ENCODE measurements around the gene CTCF.
A peak's percentile ranks its signal among the peaks of the same experiment; 100 is the strongest.

Gene CTCF

DNA sequence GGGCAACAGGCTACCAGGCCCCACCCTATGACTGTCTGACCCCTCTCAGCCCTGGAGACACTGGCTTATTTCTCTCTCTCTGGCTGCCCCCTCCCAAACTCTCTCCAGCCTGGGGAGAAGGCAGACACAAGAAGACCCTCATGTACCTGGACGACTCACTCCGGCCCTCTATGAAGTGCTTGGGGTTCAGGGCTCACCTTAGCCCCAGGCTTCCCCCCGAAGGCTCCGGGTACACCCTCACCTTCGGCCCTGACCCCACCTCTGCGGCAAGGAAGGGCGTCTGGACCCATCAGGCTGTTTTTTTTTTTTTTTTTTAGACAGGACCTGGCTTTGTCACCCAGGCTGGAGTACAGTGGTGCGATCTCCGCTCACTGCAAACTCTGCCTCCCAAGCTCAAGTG is 81.7 kb downstream of the CTCF start:
- Mint-ChIP-seq H3K27me3 (no peaks in the 10 kb centered on the region), H3K4me3 (peak overlapping the region; percentile 78), H3K27ac (no peak overlapping the region), H3K36me3 (no peaks in the 10 kb centered on the region), H3K9me3 (ENCODE audit: low read depth) (no peaks in the 10 kb centered on the region), H3K4me1 (ENCODE audit: low read depth) (peaks cover 6% of the 10 kb centered on the region)

DNA sequence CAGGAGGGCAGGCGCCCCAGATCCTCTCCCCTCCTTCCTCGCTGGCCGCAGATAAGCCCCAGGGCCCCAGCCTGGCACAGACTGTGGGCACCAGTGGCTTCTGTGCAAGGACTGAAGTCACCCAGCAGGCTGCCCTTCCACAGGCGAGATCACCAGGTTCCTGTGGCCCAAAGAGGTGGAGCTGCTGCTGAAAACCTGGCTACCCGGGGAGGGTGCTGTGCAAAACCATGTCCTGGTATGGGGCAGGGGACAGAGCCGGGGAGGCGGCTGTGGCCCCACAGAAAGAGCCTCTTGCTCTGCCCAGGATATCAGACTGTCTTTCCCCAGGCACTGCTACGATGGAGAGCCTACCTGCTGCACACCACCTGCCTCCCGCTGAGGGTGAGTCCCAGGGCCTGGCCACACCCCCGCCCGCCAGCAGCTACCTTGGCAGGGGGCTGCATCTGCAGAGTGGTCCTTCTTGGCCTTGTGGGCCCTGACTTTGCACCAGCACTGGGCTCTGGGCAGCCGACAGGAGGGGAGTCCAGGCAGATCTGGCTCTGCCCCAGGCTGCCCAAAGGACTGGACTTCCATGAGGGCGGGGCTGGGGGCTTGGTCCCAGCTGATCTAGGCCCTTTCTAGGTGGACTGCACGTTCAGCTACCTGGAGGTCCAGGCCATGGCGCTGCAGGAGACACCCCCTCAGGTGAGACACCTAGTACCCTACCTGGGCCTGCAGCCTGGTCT is 83.2 kb downstream of the CTCF start:
- Mint-ChIP-seq H3K27ac (peak overlapping the region; percentile 80), H3K27me3 (no peaks in the 10 kb centered on the region), H3K4me1 (ENCODE audit: low read depth) (peaks cover 6% of the 10 kb centered on the region), H3K4me3 (peak overlapping the region; percentile 86), H3K36me3 (no peaks in the 10 kb centered on the region), H3K9me3 (ENCODE audit: low read depth) (no peaks in the 10 kb centered on the region)

DNA sequence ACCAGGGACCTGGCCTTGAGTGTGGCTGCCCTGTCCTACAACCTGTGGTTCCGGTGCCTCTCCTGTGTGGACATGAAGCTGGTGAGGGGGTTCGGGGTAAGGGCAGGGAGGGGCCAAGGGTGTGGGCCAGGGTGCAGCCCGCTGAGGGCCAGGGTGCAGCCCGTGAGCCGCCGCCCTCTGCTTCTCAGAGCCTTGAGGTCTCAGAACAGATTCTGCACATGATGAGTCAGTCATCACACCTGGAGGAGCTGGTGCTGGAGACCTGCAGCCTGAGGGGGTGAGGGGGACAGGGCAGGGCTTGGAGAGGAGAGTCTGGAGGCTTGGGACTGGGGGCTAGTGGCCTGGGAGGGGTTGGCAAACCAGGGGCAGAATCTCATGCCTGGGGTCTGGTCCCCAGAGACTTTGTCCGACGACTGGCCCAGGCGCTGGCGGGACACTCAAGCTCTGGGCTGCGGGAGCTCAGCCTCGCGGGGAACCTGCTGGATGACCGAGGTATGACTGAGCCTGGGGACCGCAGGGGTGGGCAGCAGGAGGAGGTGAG is 84.9 kb downstream of the CTCF start:
- H3K9me3 Mint-ChIP-seq (ENCODE audit: low read depth) = no peaks in the 10 kb centered on the region
- no peaks in the 10 kb centered on the region for H3K27me3 Mint-ChIP-seq
- peak overlapping the region; percentile 40 for H3K4me3 Mint-ChIP-seq
- H3K27ac Mint-ChIP-seq = no peak overlapping the region
- H3K4me1 Mint-ChIP-seq (ENCODE audit: low read depth) = peaks cover 8% of the 10 kb centered on the region
- H3K36me3 Mint-ChIP-seq = peaks cover 2% of the 10 kb centered on the region

DNA sequence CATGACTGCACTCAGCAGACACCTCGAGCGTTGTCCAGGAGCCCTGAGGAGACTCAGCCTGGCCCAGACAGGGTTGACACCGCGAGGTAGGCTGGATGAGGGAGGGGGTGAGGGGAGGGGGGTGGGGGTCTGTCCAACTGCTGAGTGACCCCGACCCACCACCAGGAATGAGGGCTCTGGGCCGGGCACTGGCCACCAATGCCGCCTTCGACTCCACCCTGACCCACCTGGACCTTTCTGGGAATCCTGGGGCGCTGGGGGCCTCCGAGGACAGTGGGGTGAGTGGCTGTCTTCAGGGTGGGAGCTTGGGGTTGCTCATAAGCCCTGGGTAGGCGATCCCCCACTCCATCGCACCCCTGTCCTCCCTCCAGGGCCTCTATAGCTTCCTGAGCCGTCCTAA is 85.4 kb downstream of the CTCF start:
- no peak overlapping the region for H3K27ac Mint-ChIP-seq
- peaks cover 8% of the 10 kb centered on the region for H3K4me1 Mint-ChIP-seq (ENCODE audit: low read depth)
- peaks cover 2% of the 10 kb centered on the region for H3K36me3 Mint-ChIP-seq

DNA sequence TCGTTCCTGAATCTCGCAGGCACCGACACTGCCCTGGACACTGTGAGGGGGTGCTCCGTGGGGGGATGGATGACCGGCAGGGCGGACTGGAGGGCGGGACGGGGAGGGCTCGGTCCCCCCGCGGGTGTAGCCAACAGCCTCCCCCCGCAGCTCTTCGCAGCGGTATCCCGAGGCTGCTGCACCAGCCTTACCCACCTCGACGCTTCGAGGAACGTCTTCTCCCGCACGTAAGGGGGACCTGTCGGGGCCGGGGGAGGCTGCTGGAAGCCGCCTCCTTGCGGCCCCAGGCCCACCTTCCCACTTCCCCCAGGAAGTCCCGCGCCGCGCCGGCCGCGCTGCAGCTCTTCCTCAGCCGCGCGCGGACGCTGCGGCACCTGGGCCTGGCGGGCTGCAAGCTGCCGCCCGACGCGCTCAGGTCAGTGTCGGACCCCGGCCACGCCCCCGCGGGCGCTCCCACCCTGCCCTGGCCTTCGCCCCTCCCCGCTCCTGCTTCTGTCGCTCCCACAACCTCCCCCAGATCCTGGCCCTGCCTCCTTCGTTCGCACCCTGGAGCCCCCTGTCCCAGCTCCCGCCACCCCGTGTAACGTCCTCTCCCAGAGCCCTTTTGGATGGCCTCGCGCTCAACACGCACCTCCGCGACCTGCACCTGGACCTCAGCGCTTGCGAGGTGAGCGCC is 85.9 kb downstream of the CTCF start:
- Mint-ChIP-seq H3K27me3 (no peaks in the 10 kb centered on the region), H3K4me1 (ENCODE audit: low read depth) (peaks cover 8% of the 10 kb centered on the region), H3K36me3 (peaks cover 2% of the 10 kb centered on the region), H3K4me3 (no peak overlapping the region), H3K27ac (no peak overlapping the region), H3K9me3 (ENCODE audit: low read depth) (no peaks in the 10 kb centered on the region)

More for the DNA sequence above, 85.4 kb downstream of the CTCF start:
- H3K4me3 Mint-ChIP-seq = no peak overlapping the region
- no peaks in the 10 kb centered on the region for H3K9me3 Mint-ChIP-seq (ENCODE audit: low read depth)
- H3K27me3 Mint-ChIP-seq = no peaks in the 10 kb centered on the region

DNA sequence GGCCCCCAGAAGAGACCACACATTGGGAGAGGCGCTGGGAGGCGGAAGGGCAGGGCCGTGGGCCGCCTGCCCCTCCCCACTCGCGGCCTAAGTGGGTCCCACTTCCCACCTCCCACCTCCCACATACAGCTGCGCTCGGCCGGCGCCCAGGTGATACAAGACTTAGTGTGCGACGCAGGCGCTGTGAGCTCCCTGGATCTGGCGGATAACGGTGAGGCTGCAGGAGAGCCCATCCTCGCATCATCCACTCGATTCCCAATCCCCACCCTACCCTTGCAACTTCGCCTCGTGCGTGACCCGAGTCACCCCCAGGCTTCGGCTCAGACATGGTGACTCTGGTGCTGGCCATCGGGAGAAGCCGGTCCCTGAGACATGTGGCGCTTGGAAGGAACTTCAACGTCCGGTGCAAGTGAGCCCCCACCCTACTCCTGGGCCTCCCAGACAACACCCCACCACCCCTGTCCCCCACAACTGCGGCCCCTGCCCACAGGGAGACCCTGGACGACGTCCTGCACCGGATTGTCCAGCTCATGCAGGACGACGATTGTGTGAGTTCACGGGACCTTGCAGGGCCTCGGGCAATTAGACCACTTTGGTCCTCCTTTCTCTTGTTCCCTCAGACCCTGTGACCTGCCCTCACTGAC is 86.6 kb downstream of the CTCF start:
- Mint-ChIP-seq H3K4me1 (ENCODE audit: low read depth) (peaks cover 8% of the 10 kb centered on the region), H3K27me3 (no peaks in the 10 kb centered on the region), H3K9me3 (ENCODE audit: low read depth) (no peaks in the 10 kb centered on the region), H3K36me3 (peaks cover 2% of the 10 kb centered on the region), H3K27ac (no peak overlapping the region), H3K4me3 (no peak overlapping the region)

DNA sequence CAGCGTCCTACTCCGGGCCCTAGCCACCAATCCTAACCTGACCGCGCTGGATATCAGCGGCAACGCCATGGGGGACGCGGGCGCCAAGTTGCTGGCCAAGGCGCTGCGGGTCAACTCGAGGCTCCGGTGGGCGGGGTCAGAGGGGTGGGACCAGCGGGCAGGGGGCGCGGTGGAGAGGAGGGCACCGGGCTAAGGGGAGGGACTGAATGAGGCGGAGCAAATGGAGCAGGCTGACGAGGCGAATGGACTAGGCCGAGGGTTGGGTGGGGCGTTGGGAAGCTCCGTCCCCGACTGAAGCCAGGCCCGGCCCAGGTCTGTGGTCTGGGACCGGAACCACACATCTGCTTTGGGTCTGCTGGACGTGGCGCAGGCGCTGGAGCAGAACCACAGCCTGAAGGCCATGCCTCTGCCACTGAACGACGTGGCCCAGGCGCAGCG is 87.2 kb downstream of the CTCF start:
- Mint-ChIP-seq H3K4me3 (no peak overlapping the region), H3K4me1 (ENCODE audit: low read depth) (peaks cover 6% of the 10 kb centered on the region), H3K27me3 (no peaks in the 10 kb centered on the region), H3K27ac (no peak overlapping the region), H3K9me3 (ENCODE audit: low read depth) (no peaks in the 10 kb centered on the region), H3K36me3 (peaks cover 2% of the 10 kb centered on the region)

DNA sequence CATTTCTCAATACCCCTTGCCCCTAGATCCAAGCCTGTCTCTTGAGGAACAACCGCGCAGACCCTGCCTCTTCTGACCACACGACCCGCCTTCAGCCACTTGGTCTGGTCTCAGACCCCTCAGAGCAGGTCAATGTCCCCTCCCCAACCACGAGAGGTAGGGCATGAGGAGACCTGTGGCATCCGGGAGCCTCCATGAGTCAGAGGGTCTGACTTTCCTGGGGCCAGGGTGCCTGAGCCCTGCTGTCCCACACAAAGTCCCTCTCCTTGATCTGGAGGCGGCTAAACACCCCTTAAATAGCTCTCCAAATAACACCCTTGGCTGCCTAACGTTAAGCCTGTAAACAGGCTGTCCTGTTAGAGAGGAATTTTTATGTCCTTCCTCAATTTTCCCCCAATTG is 87.7 kb downstream of the CTCF start:
- Mint-ChIP-seq H3K27me3 (no peaks in the 10 kb centered on the region), H3K36me3 (peaks cover 2% of the 10 kb centered on the region), H3K4me1 (ENCODE audit: low read depth) (peaks cover 5% of the 10 kb centered on the region), H3K27ac (peak overlapping the region; percentile 36), H3K4me3 (no peak overlapping the region), H3K9me3 (ENCODE audit: low read depth) (no peaks in the 10 kb centered on the region)

DNA sequence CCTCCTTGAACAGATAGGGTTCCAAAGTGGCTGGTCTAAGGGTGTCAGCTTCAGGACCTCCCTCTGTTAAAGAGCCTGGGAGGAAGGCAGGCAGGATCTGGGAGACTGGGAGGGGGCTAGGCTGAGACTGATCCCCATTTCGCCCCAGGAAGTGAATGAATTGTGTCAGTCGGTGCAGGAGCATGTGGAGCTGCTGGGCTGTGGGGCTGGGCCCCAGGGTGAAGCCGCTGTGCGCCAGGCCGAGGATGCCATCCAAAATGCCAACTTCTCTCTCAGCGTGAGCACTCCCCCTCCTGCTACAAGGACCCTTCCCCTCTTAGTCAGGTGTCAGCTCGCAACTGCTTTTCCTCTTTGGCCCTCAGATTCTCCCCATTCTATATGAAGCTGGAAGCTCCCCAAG is 88.7 kb downstream of the CTCF start:
- no peak overlapping the region for H3K4me3 Mint-ChIP-seq
- peaks cover 2% of the 10 kb centered on the region for H3K36me3 Mint-ChIP-seq
- no peaks in the 10 kb centered on the region for H3K27me3 Mint-ChIP-seq
- H3K9me3 Mint-ChIP-seq (ENCODE audit: low read depth) = no peaks in the 10 kb centered on the region
- H3K4me1 Mint-ChIP-seq (ENCODE audit: low read depth) = peaks cover 9% of the 10 kb centered on the region
- no peak overlapping the region for H3K27ac Mint-ChIP-seq

DNA sequence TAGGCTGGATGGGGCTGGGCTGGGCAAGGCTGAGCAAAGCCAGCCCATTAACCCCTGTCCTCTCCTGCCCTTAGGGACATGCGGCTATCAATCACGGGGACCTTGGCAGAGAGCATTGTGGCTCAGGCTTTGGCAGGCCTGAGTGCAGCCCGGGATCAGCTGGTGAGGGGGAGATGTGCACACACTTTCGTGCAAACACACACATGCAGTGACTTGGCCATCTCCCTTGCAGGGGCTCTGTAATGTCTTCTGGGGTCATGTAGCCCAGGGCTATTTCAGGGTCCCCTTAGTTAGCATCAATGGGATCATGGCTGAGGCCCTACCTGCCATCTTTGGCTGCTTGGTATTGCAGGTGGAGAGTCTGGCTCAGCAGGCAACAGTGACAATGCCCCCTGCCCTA is 89.5 kb downstream of the CTCF start:
- no peaks in the 10 kb centered on the region for H3K27me3 Mint-ChIP-seq
- H3K4me1 Mint-ChIP-seq (ENCODE audit: low read depth) = peaks cover 6% of the 10 kb centered on the region
- H3K36me3 Mint-ChIP-seq = peaks cover 2% of the 10 kb centered on the region
- H3K9me3 Mint-ChIP-seq (ENCODE audit: low read depth) = no peaks in the 10 kb centered on the region
- peak overlapping the region; percentile 28 for H3K27ac Mint-ChIP-seq
- no peak overlapping the region for H3K4me3 Mint-ChIP-seq

DNA sequence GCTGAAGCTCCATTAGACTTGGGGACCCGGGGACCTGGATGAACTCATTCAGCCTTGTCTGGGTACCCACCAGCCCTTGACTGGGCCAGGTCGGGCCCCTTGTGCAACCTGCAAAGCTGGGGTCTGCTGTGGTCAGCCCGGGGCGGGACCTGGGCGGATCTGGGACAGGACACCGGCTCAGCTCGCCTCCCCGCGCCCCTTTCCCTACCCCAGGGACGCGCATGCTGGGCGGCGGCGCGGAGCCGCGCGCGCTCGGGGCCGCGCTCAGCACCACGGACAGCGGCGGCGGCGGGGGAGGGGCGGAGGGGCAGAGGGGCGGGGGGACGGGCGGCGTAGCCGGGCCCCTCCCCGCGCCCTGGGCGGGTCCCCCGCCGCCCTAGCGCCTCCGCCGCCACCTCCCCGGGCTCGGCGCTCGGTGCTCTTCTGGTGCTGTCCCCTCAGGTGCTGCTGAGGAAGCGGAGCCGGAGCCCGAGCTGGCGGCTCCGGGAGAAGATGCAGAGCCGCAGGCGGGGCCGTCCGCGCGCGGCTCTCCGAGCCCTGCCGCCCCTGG is 90.3 kb downstream of the CTCF start:
- no peak overlapping the region for H3K4me3 Mint-ChIP-seq
- peaks cover 6% of the 10 kb centered on the region for H3K4me1 Mint-ChIP-seq (ENCODE audit: low read depth)
- H3K27ac Mint-ChIP-seq = no peak overlapping the region
- H3K36me3 Mint-ChIP-seq = peaks cover 2% of the 10 kb centered on the region
- H3K9me3 Mint-ChIP-seq (ENCODE audit: low read depth) = no peaks in the 10 kb centered on the region
- H3K27me3 Mint-ChIP-seq = no peaks in the 10 kb centered on the region

DNA sequence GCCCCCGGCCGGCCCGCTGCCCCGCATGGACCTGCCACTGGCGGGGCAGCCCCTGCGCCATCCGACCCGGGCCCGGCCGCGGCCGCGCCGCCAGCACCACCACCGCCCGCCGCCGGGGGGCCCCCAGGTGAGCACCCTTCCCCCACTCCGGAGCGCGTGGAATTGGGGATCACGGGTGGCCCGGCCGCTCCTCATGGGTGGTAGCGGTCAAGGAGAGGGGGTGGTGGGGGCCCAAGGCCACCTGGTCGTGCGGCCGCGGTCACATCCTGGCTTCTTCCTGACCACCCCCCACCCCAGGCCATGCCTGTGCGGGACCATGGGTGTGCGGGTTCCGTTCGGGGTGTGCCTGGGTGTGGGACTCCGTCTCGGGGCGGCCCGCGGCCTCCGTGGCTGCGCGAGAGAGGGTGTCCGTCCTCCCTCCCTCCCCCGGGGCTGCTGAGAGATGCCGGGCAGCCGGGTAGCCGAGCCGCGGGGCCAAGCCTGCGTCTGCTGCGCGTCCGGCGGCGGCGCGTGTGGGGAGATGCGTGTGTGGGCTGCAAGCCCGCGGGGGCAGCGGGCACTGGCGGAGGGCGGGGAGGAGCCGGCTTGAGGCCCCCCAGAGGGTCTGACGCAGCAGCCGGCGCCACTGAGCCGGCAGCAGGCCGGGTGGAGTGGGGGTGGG is 90.9 kb downstream of the CTCF start:
- no peaks in the 10 kb centered on the region for H3K27me3 Mint-ChIP-seq
- peaks cover 2% of the 10 kb centered on the region for H3K36me3 Mint-ChIP-seq
- no peak overlapping the region for H3K27ac Mint-ChIP-seq
- H3K4me1 Mint-ChIP-seq (ENCODE audit: low read depth) = peaks cover 6% of the 10 kb centered on the region
- no peak overlapping the region for H3K4me3 Mint-ChIP-seq
- no peaks in the 10 kb centered on the region for H3K9me3 Mint-ChIP-seq (ENCODE audit: low read depth)

DNA sequence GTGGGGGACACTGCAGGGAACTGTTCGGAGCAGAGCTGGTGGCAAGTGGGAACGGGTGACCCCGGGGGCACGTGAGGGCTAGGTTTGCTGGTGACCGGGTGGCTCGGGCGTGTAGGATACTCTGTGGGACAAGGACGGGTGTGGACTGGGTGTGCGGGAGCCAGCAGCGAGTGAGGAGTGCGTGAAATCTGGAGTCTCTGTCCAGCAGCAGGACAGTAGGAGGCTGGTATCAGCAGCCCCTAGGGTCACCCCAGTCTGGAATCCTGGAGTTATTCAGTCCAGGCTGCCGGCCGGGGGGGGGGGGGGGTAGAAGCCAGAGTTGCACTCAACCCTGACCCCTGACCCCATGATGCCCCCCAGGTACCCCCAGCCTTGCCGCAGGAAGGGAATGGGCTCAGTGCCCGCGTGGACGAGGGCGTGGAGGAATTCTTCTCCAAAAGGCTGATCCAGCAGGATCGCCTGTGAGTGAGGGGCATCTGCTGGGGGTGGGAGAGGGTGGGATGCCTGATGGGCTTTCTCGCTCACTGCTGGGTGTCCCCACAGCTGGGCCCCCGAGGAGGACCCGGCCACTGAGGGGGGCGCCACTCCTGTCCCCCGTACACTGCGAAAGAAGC is 91.6 kb downstream of the CTCF start:
- Mint-ChIP-seq H3K36me3 (peaks cover 2% of the 10 kb centered on the region), H3K27ac (no peak overlapping the region), H3K9me3 (ENCODE audit: low read depth) (no peaks in the 10 kb centered on the region), H3K4me1 (ENCODE audit: low read depth) (peaks cover 10% of the 10 kb centered on the region), H3K27me3 (no peaks in the 10 kb centered on the region), H3K4me3 (no peak overlapping the region)

DNA sequence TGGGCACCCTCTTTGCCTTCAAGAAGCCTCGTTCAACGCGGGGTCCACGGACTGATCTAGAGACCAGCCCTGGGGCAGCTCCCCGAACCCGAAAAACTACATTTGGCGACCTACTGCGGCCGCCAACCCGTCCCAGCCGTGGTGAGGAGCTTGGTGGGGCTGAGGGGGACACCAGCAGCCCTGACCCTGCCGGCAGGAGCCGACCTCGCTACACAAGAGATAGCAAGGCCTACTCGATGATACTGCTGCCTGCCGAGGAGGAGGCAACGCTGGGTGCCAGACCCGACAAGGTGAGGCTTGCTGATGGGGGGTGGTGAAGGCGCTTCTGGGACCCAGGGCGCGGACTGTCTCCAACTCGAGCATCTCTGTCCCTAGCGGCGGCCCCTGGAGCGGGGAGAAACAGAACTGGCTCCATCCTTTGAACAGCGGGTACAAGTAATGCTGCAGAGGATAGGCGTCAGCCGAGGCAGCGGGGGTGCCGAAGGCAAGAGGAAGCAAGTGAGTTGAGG is 92.1 kb downstream of the CTCF start:
- Mint-ChIP-seq H3K27me3 (no peaks in the 10 kb centered on the region), H3K27ac (no peak overlapping the region), H3K9me3 (ENCODE audit: low read depth) (no peaks in the 10 kb centered on the region), H3K4me1 (ENCODE audit: low read depth) (peaks cover 14% of the 10 kb centered on the region), H3K36me3 (peaks cover 2% of the 10 kb centered on the region), H3K4me3 (no peak overlapping the region)

Measured in activated naive CD8-positive, alpha-beta T cell (primary cell).